ENCODE measurements around the gene GSTM1.

DNA sequence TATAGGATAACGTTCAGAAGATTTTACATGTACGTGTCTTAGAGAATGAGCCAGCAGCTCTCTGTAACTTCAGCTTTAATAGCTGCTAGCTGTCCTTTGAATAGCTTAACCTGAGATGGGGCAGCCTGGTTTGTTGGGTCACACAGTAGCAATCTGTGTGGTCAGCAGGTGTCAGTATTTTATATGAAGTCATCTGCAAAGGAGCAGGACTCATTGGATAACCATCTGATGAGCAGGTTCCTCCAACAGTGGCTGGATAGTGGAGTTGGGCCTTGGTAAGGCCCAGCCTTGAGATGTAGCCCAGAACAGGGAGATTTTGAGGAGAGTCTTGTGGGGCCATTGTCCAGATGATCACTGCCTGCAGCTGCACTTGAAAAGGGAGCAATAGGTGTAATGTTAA lies 30.9 kb downstream of the GSTM1 start:
- TF ChIP-seq GATA2 (IDR thresholded peaks at IDR 0.05; ENCODE audit: low read depth, low read length) (no peak), GATA3 (IDR thresholded peaks at IDR 0.05; ENCODE audit: low read depth, low read length) (no peak)

Data from SH-SY5Y (cell line).